Loucy (cell line): ENCODE data around the gene VDAC1.

Source experiments
- H2AFZ ChIP-seq: fragments of 200-600 bp; sonication (generic); 2 replicates; pipeline ENCODE4 v1.6.0; 2016; ENCODE audit warnings: antibody characterized with exemption, mild to moderate bottlenecking, low read length, moderate library complexity
- H3F3A ChIP-seq: fragments of 200-600 bp; 2 replicates; pipeline ENCODE4 v1.6.0; 2016; ENCODE audit warnings: antibody characterized with exemption, low read depth, mild to moderate bottlenecking
- H3K27me3 ChIP-seq: fragments of 200-600 bp; sonication (generic); 2 replicates; pipeline ENCODE4 v1.6.1; 2014; ENCODE audit warnings: low read length, mild to moderate bottlenecking; ENCODE audit not compliant: insufficient read depth, poor library complexity, severe bottlenecking
- H3K36me3 ChIP-seq: fragments of 200-600 bp; sonication (generic); 2 replicates; pipeline ENCODE4 v1.6.1; 2016; ENCODE audit warnings: low read length; ENCODE audit not compliant: insufficient read depth
- H3K4me1 ChIP-seq: fragments of 200-600 bp; sonication (generic); 2 replicates; pipeline ENCODE4 v1.5.1; 2014; ENCODE audit warnings: low read length, mild to moderate bottlenecking; ENCODE audit not compliant: insufficient read depth, poor library complexity, severe bottlenecking
- H3K4me2 ChIP-seq: fragments of 200-600 bp; sonication (generic); 2 replicates; pipeline ENCODE4 v1.6.0; 2014; ENCODE audit warnings: antibody characterized with exemption, low read length, low read depth, mild to moderate bottlenecking; ENCODE audit not compliant: poor library complexity, severe bottlenecking
- H3K4me3 ChIP-seq: fragments of 200-600 bp; sonication (generic); 2 replicates; pipeline ENCODE4 v1.5.1; 2014; ENCODE audit warnings: low read length, mild to moderate bottlenecking, mixed read lengths; ENCODE audit not compliant: poor library complexity, severe bottlenecking
- H3K79me2 ChIP-seq: fragments of 200-600 bp; sonication (generic); 2 replicates; pipeline ENCODE4 v1.6.1; 2014; ENCODE audit warnings: low read length; ENCODE audit not compliant: insufficient read depth
- H3K9ac ChIP-seq: fragments of 200-600 bp; sonication (generic); 2 replicates; pipeline ENCODE4 v1.6.0; 2014; ENCODE audit warnings: mild to moderate bottlenecking, low read depth, low read length, moderate library complexity; ENCODE audit not compliant: poor library complexity, severe bottlenecking
- H3K9me2 ChIP-seq: fragments of 200-600 bp; sonication (generic); replicated peaks from 2 replicates; pipeline ENCODE4 v1.6.1; 2016; ENCODE audit warnings: low read depth, low read length, mixed read lengths
- H3K9me3 ChIP-seq: fragments of 200-600 bp; sonication (generic); 2 replicates; pipeline ENCODE4 v1.6.1; 2014; ENCODE audit warnings: mild to moderate bottlenecking, antibody characterized with exemption, low read length, low read depth; ENCODE audit not compliant: insufficient read depth
- H4K20me1 ChIP-seq: fragments of 200-600 bp; sonication (generic); 2 replicates; pipeline ENCODE4 v1.6.0; 2014; ENCODE audit warnings: antibody characterized with exemption, low read length, mild to moderate bottlenecking; ENCODE audit not compliant: insufficient read depth, poor library complexity, severe bottlenecking
- EZH2phosphoT487 ChIP-seq: fragments of 200-600 bp; IDR thresholded peaks from 2 replicates; pipeline ENCODE4 v1.6.1; 2018; ENCODE audit warnings: antibody characterized with exemption, mild to moderate bottlenecking, moderate library complexity, borderline replicate concordance
- TF ChIP-seq, protein P1 (sequence below): fragments of 200-600 bp; sonication (generic); conservative IDR thresholded peaks from 2 replicates; pipeline ENCODE4 v1.5.1; 2014; ENCODE audit warnings: mild to moderate bottlenecking, antibody characterized with exemption, low read length

VDAC1 gene

DNA sequence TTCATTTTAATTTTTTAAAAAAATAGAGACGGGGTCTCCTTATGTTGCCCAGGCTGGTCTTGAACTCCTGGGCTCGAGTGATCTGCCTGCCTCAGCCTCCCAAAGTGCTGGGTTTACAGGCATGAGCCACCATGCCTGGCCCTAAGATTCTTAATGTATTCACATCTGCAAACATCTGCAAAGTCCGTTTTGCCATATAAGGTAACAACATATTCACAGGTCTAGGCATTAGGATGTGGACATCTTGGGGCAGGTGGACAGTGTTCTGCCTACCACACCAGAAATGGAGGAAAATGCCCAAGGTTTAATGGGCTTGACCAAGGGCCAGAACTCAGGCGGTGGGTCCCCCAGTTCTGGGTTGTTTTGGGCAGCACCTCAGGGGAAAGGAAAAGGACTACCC, 41.6 kb upstream of the VDAC1 start:
- H3K4me2 ChIP-seq = no peak overlapping the region
- no peaks in the 10 kb centered on the region for H3F3A ChIP-seq
- TF ChIP-seq, protein P1, sequence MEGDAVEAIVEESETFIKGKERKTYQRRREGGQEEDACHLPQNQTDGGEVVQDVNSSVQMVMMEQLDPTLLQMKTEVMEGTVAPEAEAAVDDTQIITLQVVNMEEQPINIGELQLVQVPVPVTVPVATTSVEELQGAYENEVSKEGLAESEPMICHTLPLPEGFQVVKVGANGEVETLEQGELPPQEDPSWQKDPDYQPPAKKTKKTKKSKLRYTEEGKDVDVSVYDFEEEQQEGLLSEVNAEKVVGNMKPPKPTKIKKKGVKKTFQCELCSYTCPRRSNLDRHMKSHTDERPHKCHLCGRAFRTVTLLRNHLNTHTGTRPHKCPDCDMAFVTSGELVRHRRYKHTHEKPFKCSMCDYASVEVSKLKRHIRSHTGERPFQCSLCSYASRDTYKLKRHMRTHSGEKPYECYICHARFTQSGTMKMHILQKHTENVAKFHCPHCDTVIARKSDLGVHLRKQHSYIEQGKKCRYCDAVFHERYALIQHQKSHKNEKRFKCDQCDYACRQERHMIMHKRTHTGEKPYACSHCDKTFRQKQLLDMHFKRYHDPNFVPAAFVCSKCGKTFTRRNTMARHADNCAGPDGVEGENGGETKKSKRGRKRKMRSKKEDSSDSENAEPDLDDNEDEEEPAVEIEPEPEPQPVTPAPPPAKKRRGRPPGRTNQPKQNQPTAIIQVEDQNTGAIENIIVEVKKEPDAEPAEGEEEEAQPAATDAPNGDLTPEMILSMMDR = no peak
- TF ChIP-seq EZH2phosphoT487 = no peak

DNA sequence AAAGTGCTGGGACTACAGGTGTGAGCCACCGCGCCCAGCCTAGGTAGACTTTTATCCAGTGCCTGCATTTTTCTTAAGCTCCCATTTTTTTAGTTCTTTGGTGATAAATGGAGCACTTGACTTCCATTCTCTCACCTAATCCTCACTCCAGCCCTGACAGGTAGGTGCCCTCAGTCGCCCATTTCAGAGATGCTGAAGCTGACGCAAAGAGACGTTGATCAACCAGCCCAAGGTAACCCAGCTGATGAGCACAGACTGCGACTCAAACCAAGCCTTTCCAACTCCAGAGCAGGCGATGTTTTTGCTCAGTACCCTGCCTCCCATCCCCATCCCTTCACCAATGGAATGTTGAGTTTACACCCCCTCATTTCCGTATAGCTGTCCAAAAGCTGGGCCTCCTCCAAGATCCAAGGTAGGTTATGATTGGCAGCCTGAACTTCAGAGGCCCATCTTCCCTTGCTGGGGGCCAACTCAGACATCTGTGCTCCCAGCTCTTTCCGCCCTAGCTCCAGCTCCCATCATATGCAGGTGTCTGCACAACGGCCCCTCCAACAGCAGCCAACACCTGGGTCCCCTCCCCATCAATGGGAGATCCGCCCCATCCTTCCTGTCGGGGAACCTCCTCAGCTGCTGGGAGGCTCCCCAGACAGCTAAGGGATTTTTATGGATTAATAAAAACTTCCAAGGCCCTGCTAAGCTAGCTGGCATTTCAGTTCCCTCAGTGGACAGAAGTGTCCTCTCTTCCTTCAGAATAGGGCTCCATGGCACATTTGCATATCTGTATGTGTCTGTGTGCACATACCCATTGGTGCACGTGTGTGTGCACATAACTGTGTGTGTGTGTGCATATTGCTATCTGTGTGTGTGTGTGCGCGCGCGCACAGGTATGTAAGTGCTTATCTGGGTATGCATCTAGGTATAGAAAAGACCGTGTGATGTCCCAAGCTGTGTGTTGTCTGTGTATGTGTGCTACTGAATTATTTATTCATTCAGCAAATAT, 39.3 kb upstream of the VDAC1 start:
- H3K9ac ChIP-seq = no peak overlapping the region
- H3K9me3 ChIP-seq = no peaks in the 10 kb centered on the region
- H3K4me2 ChIP-seq = no peak overlapping the region
- H4K20me1 ChIP-seq = no peaks in the 10 kb centered on the region
- no peaks in the 10 kb centered on the region for H3K4me1 ChIP-seq
- H3K79me2 ChIP-seq = no peaks in the 10 kb centered on the region
- no peaks in the 10 kb centered on the region for H3K27me3 ChIP-seq
- no peak for TF ChIP-seq EZH2phosphoT487
- TF ChIP-seq, protein P1 = no peak
- H3K4me3 ChIP-seq = no peak overlapping the region
- no peaks in the 10 kb centered on the region for H3K9me2 ChIP-seq
- no peak overlapping the region for H2AFZ ChIP-seq
- no peaks in the 10 kb centered on the region for H3F3A ChIP-seq
- H3K36me3 ChIP-seq = no peaks in the 10 kb centered on the region

More for the DNA sequence above, 41.6 kb upstream of the VDAC1 start:
- Histone ChIP-seq H3K27me3 (no peaks in the 10 kb centered on the region), H3K9me2 (no peaks in the 10 kb centered on the region), H3K4me3 (no peak overlapping the region), H3K9me3 (no peaks in the 10 kb centered on the region), H3K36me3 (no peaks in the 10 kb centered on the region), H3K9ac (no peak overlapping the region), H2AFZ (no peak overlapping the region), H3K79me2 (no peaks in the 10 kb centered on the region), H3K4me1 (no peaks in the 10 kb centered on the region), H4K20me1 (no peaks in the 10 kb centered on the region)

DNA sequence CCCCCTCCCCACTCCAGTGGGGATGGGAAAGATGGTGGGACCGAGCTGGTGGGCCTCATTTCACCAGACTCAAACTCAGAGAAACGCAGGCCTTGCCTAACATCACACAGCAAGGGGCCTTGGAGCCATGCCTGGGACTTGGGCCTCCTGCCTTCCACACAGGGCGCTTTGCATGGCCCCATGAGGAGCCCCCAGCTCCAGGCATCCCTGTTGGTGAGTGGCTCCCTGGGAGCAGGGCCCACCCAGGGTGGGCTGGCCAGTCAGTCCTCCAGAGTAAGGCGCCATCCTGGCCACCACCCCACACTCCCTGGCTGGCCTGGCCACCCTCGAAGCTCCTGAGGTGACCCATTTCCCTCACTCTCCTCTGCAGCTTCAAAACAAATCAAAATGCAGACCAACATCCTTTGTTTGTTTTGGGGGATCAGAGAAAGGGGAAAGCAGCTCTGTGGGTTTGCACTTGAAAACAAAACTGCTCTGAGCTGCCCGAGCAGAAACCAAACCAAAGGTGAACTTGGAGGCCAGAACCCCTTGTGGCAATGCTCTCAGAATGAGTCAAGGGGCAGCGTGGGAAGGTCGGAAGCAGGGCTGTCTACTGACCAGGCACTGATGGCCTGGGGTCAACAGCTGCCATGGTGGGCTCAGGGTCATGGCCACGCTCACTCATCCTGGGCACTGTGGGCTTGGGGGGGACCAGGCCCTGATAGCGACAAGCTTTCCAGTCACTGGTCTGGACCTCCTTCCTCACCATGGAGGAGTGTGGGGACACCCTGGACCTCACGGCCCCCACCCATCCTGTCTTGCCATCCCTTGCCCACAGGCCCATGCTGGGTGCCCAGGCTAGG, 37.0 kb upstream of the VDAC1 start:
- no peak overlapping the region for H3K4me2 ChIP-seq
- H3K9me2 ChIP-seq = no peaks in the 10 kb centered on the region
- no peaks in the 10 kb centered on the region for H4K20me1 ChIP-seq
- H3K9me3 ChIP-seq = no peaks in the 10 kb centered on the region
- H3K79me2 ChIP-seq = no peaks in the 10 kb centered on the region
- H3K4me1 ChIP-seq = no peaks in the 10 kb centered on the region
- no peak overlapping the region for H2AFZ ChIP-seq
- no peaks in the 10 kb centered on the region for H3K36me3 ChIP-seq
- no peak overlapping the region for H3K4me3 ChIP-seq
- H3K9ac ChIP-seq = no peak overlapping the region
- TF ChIP-seq, protein P1 = no peak
- no peak for TF ChIP-seq EZH2phosphoT487
- no peaks in the 10 kb centered on the region for H3F3A ChIP-seq
- no peaks in the 10 kb centered on the region for H3K27me3 ChIP-seq
